Activated CD8-positive, alpha-beta memory T cell treated with anti-CD3 and anti-CD28 coated beads for 36 hours (primary cell): ENCODE results near the gene ATP5PO. TPM values are rescaled to one million over a fixed set of nuclear protein-coding genes. Genes with fewer than 3 reads are reported as not detected.
"Not testable (repeated sequence)": the region's sequence is repeated elsewhere in the genome, so short reads cannot be mapped to it uniquely, and the experiment has no call there.

Experiments
- CTCF ChIA-PET: fragments of 350-600 bp; sonication (Branson Sonifier 250); formaldehyde crosslinking; loops from one replicate; lab custom pipeline; 2021; ENCODE audit warnings: antibody characterized with exemption; lab: Charles Lee
- POLR2A ChIA-PET: fragments of 350-600 bp; sonication (Branson Sonifier 250); formaldehyde crosslinking; loops from one replicate; lab custom pipeline; 2021; ENCODE audit warnings: antibody characterized with exemption; lab: Charles Lee
- total RNA-seq, 2 experiments: library from RNA; stranded (reverse); gene quantifications; one replicate each; pipeline ENCODE4 v1.2.3, GENCODE V29; 2021

ATP5PO gene
- total RNA-seq, 2 experiments from 2014 or later, result 193 to 198 TPM

- ChIA-PET CTCF (no interaction called here), POLR2A (no interaction called here)
These were observed 30.5 kb downstream of the ATP5PO start for GRCh38 chr21:33885172-33885514.

GRCh38 chr21:33884376-33885171 is 31.0 kb downstream of the ATP5PO start:
- CTCF ChIA-PET, result no interaction called here
- POLR2A ChIA-PET, result no interaction called here

- CTCF ChIA-PET, result no interaction called here
- POLR2A ChIA-PET, result interaction anchor here (0.6 kb wide), 1 partner anchor 290 kb away, joined by 3 read pairs; no protein-coding TSS in a partner anchor
These were observed 32.5 kb downstream of the ATP5PO start for GRCh38 chr21:33883118-33883517.

GRCh38 chr21:33881689-33882440 is 33.7 kb downstream of the ATP5PO start:
- ChIA-PET POLR2A (no interaction called here), CTCF (no interaction called here)

GRCh38 chr21:33880626-33881025 is 35.0 kb downstream of the ATP5PO start:
- CTCF ChIA-PET, result no interaction called here
- POLR2A ChIA-PET, result no interaction called here

- POLR2A ChIA-PET, result no interaction called here
- CTCF ChIA-PET, result no interaction called here
These were observed 36.8 kb downstream of the ATP5PO start for GRCh38 chr21:33878824-33879223.

- ChIA-PET CTCF (no interaction called here), POLR2A (no interaction called here)
These were observed 40.4 kb downstream of the ATP5PO start for GRCh38 chr21:33875026-33875695.

GRCh38 chr21:33874161-33874560 is 41.4 kb downstream of the ATP5PO start:
- ChIA-PET CTCF (no interaction called here), POLR2A (no interaction called here)

GRCh38 chr21:33872881-33873515 is 42.6 kb downstream of the ATP5PO start:
- ChIA-PET POLR2A (no interaction called here), CTCF (no interaction called here)

- CTCF ChIA-PET, result no interaction called here
- POLR2A ChIA-PET, result no interaction called here
These were observed 44.4 kb downstream of the ATP5PO start for GRCh38 chr21:33871171-33871570.

GRCh38 chr21:33870768-33871167 is 44.8 kb downstream of the ATP5PO start:
- CTCF ChIA-PET, result no interaction called here
- POLR2A ChIA-PET, result no interaction called here

- ChIA-PET CTCF (no interaction called here), POLR2A (no interaction called here)
These were observed 45.7 kb downstream of the ATP5PO start for GRCh38 chr21:33869873-33870272.

GRCh38 chr21:33867868-33868267 is 47.7 kb downstream of the ATP5PO start:
- POLR2A ChIA-PET, CTCF ChIA-PET: not testable (repeated sequence)

GRCh38 chr21:33866826-33867225 is 48.8 kb downstream of the ATP5PO start:
- ChIA-PET CTCF (no interaction called here), POLR2A (no interaction called here)

GRCh38 chr21:33865996-33866575 is 49.5 kb downstream of the ATP5PO start:
- ChIA-PET CTCF (no interaction called here), POLR2A (no interaction called here)

- CTCF ChIA-PET, result interaction anchor here (1.1 kb wide), 1 partner anchor 16 kb away, joined by 5 read pairs; no protein-coding TSS in a partner anchor
- POLR2A ChIA-PET, result no interaction called here
These were observed 50.4 kb downstream of the ATP5PO start for GRCh38 chr21:33865176-33865575.

- POLR2A ChIA-PET, result no interaction called here
These were observed 51.5 kb downstream of the ATP5PO start for GRCh38 chr21:33864150-33864549.

GRCh38 chr21:33863191-33863590 is 52.4 kb downstream of the ATP5PO start:
- CTCF ChIA-PET, POLR2A ChIA-PET: not testable (repeated sequence)

More at GRCh38 chr21:33864150-33864549, 51.5 kb downstream of the ATP5PO start:
- CTCF ChIA-PET, result interaction anchor here (1.1 kb wide), 1 partner anchor 15 kb away, joined by 5 read pairs; no protein-coding TSS in a partner anchor

GRCh38 chr21:33861125-33861524 is 54.5 kb downstream of the ATP5PO start:
- CTCF ChIA-PET, result no interaction called here
- POLR2A ChIA-PET, result no interaction called here
